OCI-LY1 (cell line): ENCODE data around the gene SLC9C2.

Experiments
- EZH2 ChIP-seq: fragments of 200-600 bp; sonication (generic), shearing (Covaris generic); IDR thresholded peaks from 2 replicates; pipeline ENCODE4 v1.8.0; 2017; ENCODE audit warnings: borderline replicate concordance, mixed run types, mild to moderate bottlenecking, antibody characterized with exemption, low read length, moderate library complexity, mixed read lengths
- TF ChIP-seq, protein P1 (sequence below): fragments of 200-600 bp; sonication (generic), shearing (Covaris generic); IDR thresholded peaks from 2 replicates; pipeline ENCODE4 v1.5.1; 2017; ENCODE audit warnings: mild to moderate bottlenecking, antibody characterized with exemption, low read length, moderate library complexity, mixed read lengths

DNA sequence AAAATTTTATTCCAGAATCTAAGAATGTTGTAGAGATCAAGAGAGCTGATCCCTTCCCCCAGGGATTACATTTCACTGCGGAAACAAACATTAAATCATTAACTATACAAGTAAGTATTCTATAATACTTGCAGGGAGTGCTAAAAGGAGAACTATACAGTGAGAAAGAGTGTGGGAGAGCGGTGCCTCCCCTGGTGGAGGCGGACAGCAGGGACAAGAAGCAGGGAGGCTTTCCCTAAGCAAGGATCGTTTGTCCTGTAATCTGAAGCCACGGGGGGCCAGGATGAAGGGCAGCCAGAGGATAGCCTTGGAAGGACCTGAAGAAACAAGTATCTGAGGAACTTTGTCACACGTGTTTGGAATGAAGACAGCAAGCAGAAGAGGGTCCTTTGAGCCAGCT lies 40.1 kb downstream of the SLC9C2 start:
- TF ChIP-seq, protein P1, sequence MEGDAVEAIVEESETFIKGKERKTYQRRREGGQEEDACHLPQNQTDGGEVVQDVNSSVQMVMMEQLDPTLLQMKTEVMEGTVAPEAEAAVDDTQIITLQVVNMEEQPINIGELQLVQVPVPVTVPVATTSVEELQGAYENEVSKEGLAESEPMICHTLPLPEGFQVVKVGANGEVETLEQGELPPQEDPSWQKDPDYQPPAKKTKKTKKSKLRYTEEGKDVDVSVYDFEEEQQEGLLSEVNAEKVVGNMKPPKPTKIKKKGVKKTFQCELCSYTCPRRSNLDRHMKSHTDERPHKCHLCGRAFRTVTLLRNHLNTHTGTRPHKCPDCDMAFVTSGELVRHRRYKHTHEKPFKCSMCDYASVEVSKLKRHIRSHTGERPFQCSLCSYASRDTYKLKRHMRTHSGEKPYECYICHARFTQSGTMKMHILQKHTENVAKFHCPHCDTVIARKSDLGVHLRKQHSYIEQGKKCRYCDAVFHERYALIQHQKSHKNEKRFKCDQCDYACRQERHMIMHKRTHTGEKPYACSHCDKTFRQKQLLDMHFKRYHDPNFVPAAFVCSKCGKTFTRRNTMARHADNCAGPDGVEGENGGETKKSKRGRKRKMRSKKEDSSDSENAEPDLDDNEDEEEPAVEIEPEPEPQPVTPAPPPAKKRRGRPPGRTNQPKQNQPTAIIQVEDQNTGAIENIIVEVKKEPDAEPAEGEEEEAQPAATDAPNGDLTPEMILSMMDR: no peak
- no peak for TF ChIP-seq EZH2
